Chondrocyte (in vitro differentiated cells): ENCODE measurements around the gene SIL1. TPM values are rescaled to one million over a fixed set of nuclear protein-coding genes. Genes with fewer than 3 reads are reported as not detected.

Source experiments
- DNase-seq: peaks from one replicate; pipeline ENCODE4 v3.0.0; 2021; ENCODE audit warnings: mixed read lengths, low spot score
- H3K27ac Mint-ChIP-seq: one replicate; pipeline ENCODE4 v1.8.0; 2021; ENCODE audit warnings: mild to moderate bottlenecking, moderate library complexity, mixed read lengths; ENCODE audit not compliant: unreplicated experiment
- H3K27me3 Mint-ChIP-seq: 2 replicates; pipeline ENCODE4 v1.8.0; 2021; ENCODE audit warnings: low read depth, mixed read lengths
- H3K36me3 Mint-ChIP-seq: 2 replicates; pipeline ENCODE4 v1.8.0; 2021; ENCODE audit warnings: low read depth, mixed read lengths
- H3K4me1 Mint-ChIP-seq: 2 replicates; pipeline ENCODE4 v1.8.0; 2021; ENCODE audit warnings: low read depth, mild to moderate bottlenecking, mixed read lengths
- H3K4me3 Mint-ChIP-seq: one replicate; pipeline ENCODE4 v1.8.0; 2021; ENCODE audit warnings: mild to moderate bottlenecking, moderate library complexity, mixed read lengths; ENCODE audit not compliant: unreplicated experiment
- H3K9me3 Mint-ChIP-seq: 2 replicates; pipeline ENCODE4 v1.8.0; 2021; ENCODE audit warnings: low read depth, mixed read lengths
- total RNA-seq: library from RNA; stranded (reverse); gene quantifications from 3 replicates; pipeline ENCODE4 v1.2.1, GENCODE V29; 2021
- TF ChIP-seq, protein P1 (sequence below): fragments of 200-600 bp; sonication (generic); IDR thresholded peaks from 2 replicates; pipeline ENCODE4 v1.5.0; 2021; ENCODE audit warnings: antibody characterized with exemption, mild to moderate bottlenecking, moderate library complexity

The SIL1 gene
- total RNA-seq, 1 donor from 2014 or later: 71.1 TPM

DNA sequence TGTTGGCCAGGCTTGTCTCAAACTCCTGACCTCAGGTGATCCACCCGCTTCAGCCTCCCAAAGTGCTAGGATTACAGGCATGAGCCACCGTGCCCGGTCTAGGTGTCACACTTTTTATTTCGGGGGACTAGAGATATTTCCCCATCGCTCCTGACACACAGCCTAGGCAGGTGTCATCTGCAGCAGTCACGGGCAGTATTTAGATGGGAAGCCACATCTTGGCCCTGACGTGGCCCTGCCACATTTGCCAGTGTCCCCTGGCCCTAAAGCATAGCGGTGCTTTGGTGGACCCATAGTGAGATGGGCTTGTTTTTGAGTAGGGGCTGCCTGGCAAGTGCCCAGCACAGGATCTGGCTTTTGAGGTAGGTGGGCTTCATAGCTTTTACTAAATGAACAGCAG, 278.0 kb downstream of the SIL1 start:
- TF ChIP-seq, protein P1, sequence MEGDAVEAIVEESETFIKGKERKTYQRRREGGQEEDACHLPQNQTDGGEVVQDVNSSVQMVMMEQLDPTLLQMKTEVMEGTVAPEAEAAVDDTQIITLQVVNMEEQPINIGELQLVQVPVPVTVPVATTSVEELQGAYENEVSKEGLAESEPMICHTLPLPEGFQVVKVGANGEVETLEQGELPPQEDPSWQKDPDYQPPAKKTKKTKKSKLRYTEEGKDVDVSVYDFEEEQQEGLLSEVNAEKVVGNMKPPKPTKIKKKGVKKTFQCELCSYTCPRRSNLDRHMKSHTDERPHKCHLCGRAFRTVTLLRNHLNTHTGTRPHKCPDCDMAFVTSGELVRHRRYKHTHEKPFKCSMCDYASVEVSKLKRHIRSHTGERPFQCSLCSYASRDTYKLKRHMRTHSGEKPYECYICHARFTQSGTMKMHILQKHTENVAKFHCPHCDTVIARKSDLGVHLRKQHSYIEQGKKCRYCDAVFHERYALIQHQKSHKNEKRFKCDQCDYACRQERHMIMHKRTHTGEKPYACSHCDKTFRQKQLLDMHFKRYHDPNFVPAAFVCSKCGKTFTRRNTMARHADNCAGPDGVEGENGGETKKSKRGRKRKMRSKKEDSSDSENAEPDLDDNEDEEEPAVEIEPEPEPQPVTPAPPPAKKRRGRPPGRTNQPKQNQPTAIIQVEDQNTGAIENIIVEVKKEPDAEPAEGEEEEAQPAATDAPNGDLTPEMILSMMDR: no peak
- Mint-ChIP-seq H3K4me1 (peaks cover 27% of the 10 kb centered on the region), H3K4me3 (no peak overlapping the region), H3K9me3 (no peaks in the 10 kb centered on the region), H3K36me3 (peaks cover 21% of the 10 kb centered on the region), H3K27ac (no peak overlapping the region), H3K27me3 (no peaks in the 10 kb centered on the region)
- DNase-seq: no peak

DNA sequence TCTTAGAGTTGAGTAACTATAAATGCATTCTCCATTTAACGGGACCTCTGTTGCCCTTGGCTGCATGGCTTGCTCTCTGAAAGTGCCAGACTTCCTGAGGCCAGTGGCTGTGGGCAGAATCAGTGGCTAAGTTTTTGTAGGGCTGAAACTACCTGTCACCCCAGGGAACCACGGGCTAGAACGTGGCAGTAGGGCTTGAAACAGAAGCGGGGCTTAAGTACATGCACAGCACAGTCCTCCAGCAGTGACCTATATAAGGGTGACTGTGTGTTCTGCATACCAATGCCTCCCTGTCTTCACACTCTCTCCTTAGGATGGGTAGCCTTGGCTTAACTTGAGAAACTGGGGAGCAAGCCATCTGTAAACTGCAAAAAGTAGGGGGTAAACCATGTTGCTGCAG, 279.5 kb downstream of the SIL1 start:
- TF ChIP-seq, protein P1: no peak
- H3K27ac Mint-ChIP-seq: no peak overlapping the region
- peaks cover 18% of the 10 kb centered on the region for H3K36me3 Mint-ChIP-seq
- peaks cover 27% of the 10 kb centered on the region for H3K4me1 Mint-ChIP-seq
- H3K9me3 Mint-ChIP-seq: no peaks in the 10 kb centered on the region
- no peak for DNase-seq
- H3K4me3 Mint-ChIP-seq: no peak overlapping the region
- no peaks in the 10 kb centered on the region for H3K27me3 Mint-ChIP-seq

DNA sequence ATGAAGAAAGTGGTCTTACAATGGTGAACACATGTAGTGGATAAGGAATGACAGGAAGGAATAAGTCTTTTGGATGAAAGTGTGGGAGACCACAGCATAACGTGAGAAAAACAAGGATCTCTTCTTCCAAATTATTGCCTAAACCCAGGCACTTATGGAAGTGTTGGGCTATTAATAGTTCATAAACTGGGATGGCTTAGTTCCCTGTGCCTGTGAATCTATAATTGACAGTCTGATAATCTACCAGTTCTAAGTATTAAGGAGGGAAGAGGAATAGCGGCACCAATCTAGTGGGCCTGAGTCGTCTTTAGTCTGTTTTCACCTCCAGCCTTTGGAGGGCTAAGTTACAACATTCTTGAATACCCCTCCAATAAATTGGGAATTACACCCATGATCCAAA, 283.8 kb downstream of the SIL1 start:
- TF ChIP-seq, protein P1: no peak
- no peaks in the 10 kb centered on the region for H3K9me3 Mint-ChIP-seq
- no peak overlapping the region for H3K27ac Mint-ChIP-seq
- DNase-seq: no peak
- H3K4me3 Mint-ChIP-seq: no peak overlapping the region
- peaks cover 30% of the 10 kb centered on the region for H3K4me1 Mint-ChIP-seq
- peaks cover 22% of the 10 kb centered on the region for H3K36me3 Mint-ChIP-seq
- no peaks in the 10 kb centered on the region for H3K27me3 Mint-ChIP-seq

DNA sequence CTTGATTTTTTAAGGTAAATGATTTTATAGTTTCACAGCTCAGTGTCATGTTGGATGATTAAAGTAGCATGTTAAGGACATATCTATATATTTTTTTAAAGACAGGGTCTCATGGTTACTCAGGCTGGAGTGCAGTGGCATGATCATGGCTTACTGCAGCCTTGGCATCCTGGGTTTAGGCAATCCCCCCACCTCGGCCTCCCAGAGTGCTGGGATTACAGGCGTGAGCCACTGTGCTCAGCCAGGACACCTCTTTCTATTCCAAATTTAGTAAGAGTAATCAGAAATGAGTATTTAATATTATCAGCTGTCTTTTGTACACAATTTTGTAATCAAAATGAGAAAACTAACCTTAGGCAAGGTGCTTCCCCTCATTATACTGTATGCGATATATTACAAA, 284.4 kb downstream of the SIL1 start:
- TF ChIP-seq, protein P1: no peak
- H3K27me3 Mint-ChIP-seq: no peaks in the 10 kb centered on the region
- no peak for DNase-seq
- no peak overlapping the region for H3K4me3 Mint-ChIP-seq
- peaks cover 20% of the 10 kb centered on the region for H3K36me3 Mint-ChIP-seq
- H3K4me1 Mint-ChIP-seq: peaks cover 25% of the 10 kb centered on the region
- H3K9me3 Mint-ChIP-seq: no peaks in the 10 kb centered on the region
- H3K27ac Mint-ChIP-seq: no peak overlapping the region

DNA sequence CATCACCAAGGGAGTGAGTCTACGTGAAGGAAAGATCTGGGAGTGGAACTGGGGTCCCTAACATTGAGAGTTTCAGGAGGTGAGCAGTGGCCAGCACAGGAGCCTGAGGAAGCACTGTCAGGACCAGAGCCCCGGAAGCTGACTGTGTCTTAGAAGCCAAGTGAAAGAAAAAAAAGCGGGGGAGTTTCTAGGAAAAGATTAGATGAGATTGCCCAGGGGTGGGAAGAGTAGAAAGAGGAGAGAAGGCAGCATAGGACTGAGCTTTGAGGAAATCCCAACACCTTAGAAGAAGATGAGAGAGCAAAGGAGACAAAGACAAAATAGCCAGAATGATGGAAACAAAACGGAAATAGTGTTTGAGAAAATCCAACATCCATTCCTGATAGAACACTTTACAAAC, 286.1 kb downstream of the SIL1 start:
- H3K9me3 Mint-ChIP-seq: no peaks in the 10 kb centered on the region
- no peaks in the 10 kb centered on the region for H3K27me3 Mint-ChIP-seq
- DNase-seq: no peak
- H3K27ac Mint-ChIP-seq: peak overlapping the region; percentile 24
- TF ChIP-seq, protein P1: no peak
- H3K36me3 Mint-ChIP-seq: peaks cover 24% of the 10 kb centered on the region
- peaks cover 21% of the 10 kb centered on the region for H3K4me1 Mint-ChIP-seq
- no peak overlapping the region for H3K4me3 Mint-ChIP-seq
